GM18517 (cell line): ENCODE results near the gene HUS1.
"Not testable (repeated sequence)": the region's sequence is repeated elsewhere in the genome, so short reads cannot be mapped to it uniquely, and the experiment has no call there.

Experiments
- ATAC-seq: cut with Tn5 transposase; IDR thresholded peaks from one replicate; pipeline ENCODE4 v1.9.1; 2021; ENCODE audit warnings: mild to moderate bottlenecking, moderate library complexity; ENCODE audit not compliant: unreplicated experiment

Gene HUS1

GRCh38 chr7:47945261-47946015 lies 34.0 kb downstream of the HUS1 start:
- ATAC-seq = peak; percentile 71

- peak; percentile 14 for ATAC-seq
Measured at GRCh38 chr7:47944536-47945260, 34.7 kb downstream of the HUS1 start.

GRCh38 chr7:47943676-47944474 lies 35.5 kb downstream of the HUS1 start:
- no peak for ATAC-seq

- not testable (repeated sequence) for ATAC-seq
Measured at GRCh38 chr7:47942651-47943050, 36.8 kb downstream of the HUS1 start.

- ATAC-seq = no peak
Measured at GRCh38 chr7:47942132-47942531, 37.3 kb downstream of the HUS1 start.

- ATAC-seq = no peak
Measured at GRCh38 chr7:47941136-47941844, 38.1 kb downstream of the HUS1 start.

- no peak for ATAC-seq
Measured at GRCh38 chr7:47940088-47941013, 39.1 kb downstream of the HUS1 start.

- ATAC-seq = no peak
Measured at GRCh38 chr7:47939425-47940036, 39.9 kb downstream of the HUS1 start.

- no peak for ATAC-seq
Measured at GRCh38 chr7:47938574-47939165, 40.7 kb downstream of the HUS1 start.

GRCh38 chr7:47937711-47938573 lies 41.5 kb downstream of the HUS1 start:
- ATAC-seq = peak; percentile 60

GRCh38 chr7:47937065-47937687 lies 42.2 kb downstream of the HUS1 start:
- peak; percentile 97 for ATAC-seq

GRCh38 chr7:47936323-47936722 lies 43.1 kb downstream of the HUS1 start:
- no peak for ATAC-seq

- no peak for ATAC-seq
Measured at GRCh38 chr7:47935336-47935735, 44.1 kb downstream of the HUS1 start.

- ATAC-seq = no peak
Measured at GRCh38 chr7:47934831-47935230, 44.6 kb downstream of the HUS1 start.

GRCh38 chr7:47933215-47933614 lies 46.2 kb downstream of the HUS1 start:
- no peak for ATAC-seq

GRCh38 chr7:47932466-47933037 lies 46.9 kb downstream of the HUS1 start:
- ATAC-seq = no peak

- ATAC-seq = no peak
Measured at GRCh38 chr7:47932016-47932415, 47.4 kb downstream of the HUS1 start.
